K562 (cell line): ENCODE measurements around the gene ITGA7. TPM values are rescaled to one million over a fixed set of nuclear protein-coding genes. Genes with fewer than 3 reads are reported as not detected.

Experiments
- ERF ChIP-seq: fragments of 450-650 bp; formaldehyde crosslinking; IDR thresholded peaks from 2 replicates; pipeline ENCODE4 v1.4.0; 2020; ENCODE audit warnings: mild to moderate bottlenecking, mixed read lengths
- HDAC8 ChIP-seq: fragments of 450-650 bp; IDR thresholded peaks from 2 replicates; pipeline ENCODE4 v1.6.1; 2016; ENCODE audit warnings: mild to moderate bottlenecking, missing genetic modification characterization, moderate library complexity, missing compliant biosample characterization
- HEY1 ChIP-seq: fragments of 250-450 bp; sonication (Bioruptor Pico); IDR thresholded peaks from 2 replicates; pipeline ENCODE4 v1.5.0; 2020; ENCODE audit warnings: mild to moderate bottlenecking, moderate library complexity, borderline replicate concordance
- MEF2A ChIP-seq: IDR thresholded peaks from 2 replicates; pipeline ENCODE4 v1.6.1; 2011; ENCODE audit warnings: low read depth, mild to moderate bottlenecking, low read length, moderate library complexity; ENCODE audit not compliant: control insufficient read depth
- NFRKB ChIP-seq: fragments of 450-650 bp; IDR thresholded peaks from 2 replicates; pipeline ENCODE4 v1.6.1; 2016; ENCODE audit warnings: low read depth
- POLR2G ChIP-seq: fragments of 200-400 bp; formaldehyde crosslinking; IDR thresholded peaks from 2 replicates; pipeline ENCODE4 v1.6.1; 2017; ENCODE audit warnings: low read depth, mild to moderate bottlenecking, antibody characterized with exemption, low read length, moderate library complexity
- PPARD ChIP-seq: fragments of 250-450 bp; sonication (Bioruptor Pico); IDR thresholded peaks from 2 replicates; pipeline ENCODE4 v1.8.0; 2022; ENCODE audit warnings: inconsistent platforms, mild to moderate bottlenecking, moderate library complexity
- SMARCA5 ChIP-seq: fragments of 450-650 bp; IDR thresholded peaks from 2 replicates; pipeline ENCODE4 v1.6.1; 2016
- TRIM24 ChIP-seq, 2 experiments: fragments of 450-650 bp; IDR thresholded peaks; 2 replicates each; pipeline ENCODE4 v1.6.1; 2016
- ZNF140 ChIP-seq: fragments of 250-450 bp; sonication (Bioruptor Pico); IDR thresholded peaks from 2 replicates; pipeline ENCODE4 v1.8.0; 2021; ENCODE audit warnings: moderate library complexity, mild to moderate bottlenecking, inconsistent platforms
- ZNF79 ChIP-seq: fragments of 250-450 bp; sonication (Bioruptor Pico); IDR thresholded peaks from 2 replicates; pipeline ENCODE4 v1.4.0; 2020; ENCODE audit warnings: low read depth, mild to moderate bottlenecking, moderate library complexity
- polyA plus RNA-seq, 8 experiments: library from polyadenylated mRNA; depleted of rRNA in 4 of 8; stranded (reverse) in 5 of 8; unstranded in 3 of 8; fragments of >200 nt; fragmentation: Nextera tagmentation in 2 of 8; fragmentation: Illumina TruSeq in 1 of 8; extraction: Ambion mirVana in 2 of 8; extraction: Trizol in 1 of 8; gene quantifications; 2 replicates each; pipeline versions ENCODE4 v1.2.1 to v1.2.3, GENCODE V29; 2011 to 2014; ENCODE audit warnings: inconsistent platforms in 1 of 8, missing spikeins in 1 of 8
- total RNA-seq, 7 experiments: library from RNA; depleted of rRNA in 6 of 7; stranded (reverse); fragments of >200 nt in 6 of 7; fragmentation: Illumina TruSeq in 2 of 7; extraction: Trizol in 2 of 7; gene quantifications; 2 replicates each; pipeline versions ENCODE4 v1.2.1 to v1.2.3, GENCODE V29; 2011 to 2021; ENCODE audit warnings: low replicate concordance in 1 of 7
- TF ChIP-seq, protein P1 (sequence below): fragments of 250-450 bp; sonication (Bioruptor Pico); IDR thresholded peaks from 2 replicates; pipeline ENCODE4 v1.4.0; 2020; ENCODE audit warnings: mild to moderate bottlenecking, moderate library complexity, borderline replicate concordance
- TF ChIP-seq, protein P2 (sequence below): sonication (generic); IDR thresholded peaks from 2 replicates; pipeline ENCODE4 v1.6.1; 2016
- TF ChIP-seq, protein P3 (sequence below): fragments of 450-650 bp; IDR thresholded peaks from 2 replicates; pipeline ENCODE4 v1.6.1; 2018; ENCODE audit warnings: mild to moderate bottlenecking, low read depth; ENCODE audit not compliant: partially characterized antibody
- TF ChIP-seq, protein P4 (sequence below): fragments of 450-650 bp; IDR thresholded peaks from 2 replicates; pipeline ENCODE4 v1.6.1; 2016; ENCODE audit warnings: missing biosample characterization, missing genetic modification characterization
- TF ChIP-seq, protein P5 (sequence below), 2 experiments: fragments of 200-800 bp in 1 of 2; sonication (Bioruptor generic) in 1 of 2; sonication (generic) in 1 of 2; formaldehyde crosslinking in 1 of 2; IDR thresholded peaks in 1 of 2; conservative IDR thresholded peaks in 1 of 2; 2 replicates each; pipeline versions ENCODE4 v1.5.0 to v1.6.1; 2016 to 2020; ENCODE audit warnings: missing compliant biosample characterization in 1 of 2, missing genetic modification characterization in 1 of 2, missing genetic modification reagents in 1 of 2
- TF ChIP-seq, protein P6 (sequence below): fragments of 450-650 bp; formaldehyde crosslinking; conservative IDR thresholded peaks from 2 replicates; pipeline ENCODE4 v1.4.0; 2022; ENCODE audit warnings: mild to moderate bottlenecking, missing genetic modification characterization

Gene ITGA7
- total and polyA plus RNA-seq, 9 of the 15 experiments (the other 6 are each of a cell fraction or from before 2014, with no cell fraction given) = 0.11 to 2.3 (median 0.56) TPM; not detected in 1

DNA sequence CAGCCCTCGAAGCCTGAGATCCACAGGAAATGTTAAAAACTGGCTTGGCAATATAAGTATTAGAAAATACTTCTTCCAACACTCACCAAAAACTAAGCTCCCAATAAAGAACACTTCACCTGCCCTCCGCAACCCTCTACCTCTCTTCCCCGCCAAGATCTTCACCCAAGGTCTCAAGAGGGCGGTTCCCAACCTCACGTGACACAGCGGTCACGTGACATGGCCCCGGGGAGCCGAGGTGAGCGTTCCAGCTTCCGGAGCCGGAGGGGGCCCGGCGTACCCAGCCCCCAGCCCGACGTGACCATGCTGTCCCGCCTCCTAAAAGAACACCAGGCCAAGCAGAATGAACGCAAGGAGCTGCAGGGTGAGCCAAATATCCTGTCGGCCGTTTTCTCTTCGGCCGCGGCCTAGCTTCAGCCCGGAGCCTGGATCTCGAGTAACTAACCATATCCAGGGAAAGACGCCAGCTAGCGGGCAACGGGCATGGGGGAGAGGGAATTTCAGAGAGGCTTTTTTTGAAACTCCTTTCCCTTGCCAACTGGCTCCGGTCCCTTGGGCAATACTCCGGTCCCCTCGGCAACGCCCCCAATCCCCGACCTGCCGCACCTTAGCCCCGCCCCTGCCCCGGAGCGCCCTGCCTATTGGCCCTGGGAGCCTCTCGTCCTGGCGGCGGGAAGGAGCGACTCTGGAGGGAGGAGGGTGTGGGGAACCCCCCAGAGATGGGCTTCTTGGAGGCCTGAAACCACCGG, 8.3 kb upstream of the ITGA7 start, which contains the start of gene BLOC1S1 (continued):
- TF ChIP-seq, protein P1, sequence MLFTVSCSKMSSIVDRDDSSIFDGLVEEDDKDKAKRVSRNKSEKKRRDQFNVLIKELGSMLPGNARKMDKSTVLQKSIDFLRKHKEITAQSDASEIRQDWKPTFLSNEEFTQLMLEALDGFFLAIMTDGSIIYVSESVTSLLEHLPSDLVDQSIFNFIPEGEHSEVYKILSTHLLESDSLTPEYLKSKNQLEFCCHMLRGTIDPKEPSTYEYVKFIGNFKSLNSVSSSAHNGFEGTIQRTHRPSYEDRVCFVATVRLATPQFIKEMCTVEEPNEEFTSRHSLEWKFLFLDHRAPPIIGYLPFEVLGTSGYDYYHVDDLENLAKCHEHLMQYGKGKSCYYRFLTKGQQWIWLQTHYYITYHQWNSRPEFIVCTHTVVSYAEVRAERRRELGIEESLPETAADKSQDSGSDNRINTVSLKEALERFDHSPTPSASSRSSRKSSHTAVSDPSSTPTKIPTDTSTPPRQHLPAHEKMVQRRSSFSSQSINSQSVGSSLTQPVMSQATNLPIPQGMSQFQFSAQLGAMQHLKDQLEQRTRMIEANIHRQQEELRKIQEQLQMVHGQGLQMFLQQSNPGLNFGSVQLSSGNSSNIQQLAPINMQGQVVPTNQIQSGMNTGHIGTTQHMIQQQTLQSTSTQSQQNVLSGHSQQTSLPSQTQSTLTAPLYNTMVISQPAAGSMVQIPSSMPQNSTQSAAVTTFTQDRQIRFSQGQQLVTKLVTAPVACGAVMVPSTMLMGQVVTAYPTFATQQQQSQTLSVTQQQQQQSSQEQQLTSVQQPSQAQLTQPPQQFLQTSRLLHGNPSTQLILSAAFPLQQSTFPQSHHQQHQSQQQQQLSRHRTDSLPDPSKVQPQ (CRISPR knock-in tag) = 0 out of 2 replicates have a peak, but pooled peaks have one; percentile 40
- TF ChIP-seq, protein P2, sequence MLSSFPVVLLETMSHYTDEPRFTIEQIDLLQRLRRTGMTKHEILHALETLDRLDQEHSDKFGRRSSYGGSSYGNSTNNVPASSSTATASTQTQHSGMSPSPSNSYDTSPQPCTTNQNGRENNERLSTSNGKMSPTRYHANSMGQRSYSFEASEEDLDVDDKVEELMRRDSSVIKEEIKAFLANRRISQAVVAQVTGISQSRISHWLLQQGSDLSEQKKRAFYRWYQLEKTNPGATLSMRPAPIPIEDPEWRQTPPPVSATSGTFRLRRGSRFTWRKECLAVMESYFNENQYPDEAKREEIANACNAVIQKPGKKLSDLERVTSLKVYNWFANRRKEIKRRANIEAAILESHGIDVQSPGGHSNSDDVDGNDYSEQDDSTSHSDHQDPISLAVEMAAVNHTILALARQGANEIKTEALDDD = no peak
- TF ChIP-seq, protein P3, sequence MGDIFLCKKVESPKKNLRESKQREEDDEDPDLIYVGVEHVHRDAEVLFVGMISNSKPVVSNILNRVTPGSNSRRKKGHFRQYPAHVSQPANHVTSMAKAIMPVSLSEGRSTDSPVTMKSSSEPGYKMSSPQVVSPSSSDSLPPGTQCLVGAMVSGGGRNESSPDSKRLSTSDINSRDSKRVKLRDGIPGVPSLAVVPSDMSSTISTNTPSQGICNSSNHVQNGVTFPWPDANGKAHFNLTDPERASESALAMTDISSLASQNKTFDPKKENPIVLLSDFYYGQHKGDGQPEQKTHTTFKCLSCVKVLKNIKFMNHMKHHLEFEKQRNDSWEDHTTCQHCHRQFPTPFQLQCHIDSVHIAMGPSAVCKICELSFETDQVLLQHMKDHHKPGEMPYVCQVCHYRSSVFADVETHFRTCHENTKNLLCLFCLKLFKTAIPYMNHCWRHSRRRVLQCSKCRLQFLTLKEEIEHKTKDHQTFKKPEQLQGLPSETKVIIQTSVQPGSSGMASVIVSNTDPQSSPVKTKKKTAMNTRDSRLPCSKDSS = no peak
- TF ChIP-seq, protein P4, sequence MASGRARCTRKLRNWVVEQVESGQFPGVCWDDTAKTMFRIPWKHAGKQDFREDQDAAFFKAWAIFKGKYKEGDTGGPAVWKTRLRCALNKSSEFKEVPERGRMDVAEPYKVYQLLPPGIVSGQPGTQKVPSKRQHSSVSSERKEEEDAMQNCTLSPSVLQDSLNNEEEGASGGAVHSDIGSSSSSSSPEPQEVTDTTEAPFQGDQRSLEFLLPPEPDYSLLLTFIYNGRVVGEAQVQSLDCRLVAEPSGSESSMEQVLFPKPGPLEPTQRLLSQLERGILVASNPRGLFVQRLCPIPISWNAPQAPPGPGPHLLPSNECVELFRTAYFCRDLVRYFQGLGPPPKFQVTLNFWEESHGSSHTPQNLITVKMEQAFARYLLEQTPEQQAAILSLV (tag) = 0 out of 2 replicates have a peak, but pooled peaks have one; percentile 33
- TF ChIP-seq PPARD (CRISPR knock-in tag) (no peak), TRIM24 (IDR thresholded peaks at IDR 0.05) (peak in 1 of 2 experiments; percentile 64; a peak in 2 of 4 replicates), HEY1 (CRISPR knock-in tag) (no peak), ERF (CRISPR knock-in tag) (peak; percentile 91), NFRKB (peak; percentile 75), MEF2A (peak; percentile 69), ZNF140 (CRISPR knock-in tag) (no peak), ZNF79 (no peak), SMARCA5 (no peak), HDAC8 (tag) (no peak), POLR2G (peak; percentile 77)
- TF ChIP-seq, protein P5, sequence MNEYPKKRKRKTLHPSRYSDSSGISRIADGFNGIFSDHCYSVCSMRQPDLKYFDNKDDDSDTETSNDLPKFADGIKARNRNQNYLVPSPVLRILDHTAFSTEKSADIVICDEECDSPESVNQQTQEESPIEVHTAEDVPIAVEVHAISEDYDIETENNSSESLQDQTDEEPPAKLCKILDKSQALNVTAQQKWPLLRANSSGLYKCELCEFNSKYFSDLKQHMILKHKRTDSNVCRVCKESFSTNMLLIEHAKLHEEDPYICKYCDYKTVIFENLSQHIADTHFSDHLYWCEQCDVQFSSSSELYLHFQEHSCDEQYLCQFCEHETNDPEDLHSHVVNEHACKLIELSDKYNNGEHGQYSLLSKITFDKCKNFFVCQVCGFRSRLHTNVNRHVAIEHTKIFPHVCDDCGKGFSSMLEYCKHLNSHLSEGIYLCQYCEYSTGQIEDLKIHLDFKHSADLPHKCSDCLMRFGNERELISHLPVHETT (CRISPR knock-in tag; conservative IDR thresholded peaks at IDR 0.05 in 1 of 2, IDR thresholded peaks at IDR 0.05 in 1 of 2) = peak in 1 of 2 experiments; percentile 39; a peak in 1 of 4 replicates
- TF ChIP-seq, protein P6, sequence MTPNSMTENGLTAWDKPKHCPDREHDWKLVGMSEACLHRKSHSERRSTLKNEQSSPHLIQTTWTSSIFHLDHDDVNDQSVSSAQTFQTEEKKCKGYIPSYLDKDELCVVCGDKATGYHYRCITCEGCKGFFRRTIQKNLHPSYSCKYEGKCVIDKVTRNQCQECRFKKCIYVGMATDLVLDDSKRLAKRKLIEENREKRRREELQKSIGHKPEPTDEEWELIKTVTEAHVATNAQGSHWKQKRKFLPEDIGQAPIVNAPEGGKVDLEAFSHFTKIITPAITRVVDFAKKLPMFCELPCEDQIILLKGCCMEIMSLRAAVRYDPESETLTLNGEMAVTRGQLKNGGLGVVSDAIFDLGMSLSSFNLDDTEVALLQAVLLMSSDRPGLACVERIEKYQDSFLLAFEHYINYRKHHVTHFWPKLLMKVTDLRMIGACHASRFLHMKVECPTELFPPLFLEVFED (CRISPR knock-in tag) = 0 out of 2 replicates have a peak, but pooled peaks have one; percentile 1
